ENCODE measurements around the gene FAM53A.

The FAM53A gene

GRCh38 chr4:1637580-1638271 lies 46.4 kb downstream of the FAM53A start:
- no peak for DNase-seq

GRCh38 chr4:1636490-1637211 lies 47.5 kb downstream of the FAM53A start:
- DNase-seq: no peak

GRCh38 chr4:1635464-1635863 lies 48.6 kb downstream of the FAM53A start:
- DNase-seq: no peak

- no peak for DNase-seq
Observed at GRCh38 chr4:1633993-1634392, 50.1 kb downstream of the FAM53A start.

- no peak for DNase-seq
Observed at GRCh38 chr4:1632109-1633104, 51.7 kb downstream of the FAM53A start.

GRCh38 chr4:1631136-1631535 lies 53.0 kb downstream of the FAM53A start:
- DNase-seq: no peak

GRCh38 chr4:1630266-1630665 lies 53.8 kb downstream of the FAM53A start:
- DNase-seq: no peak

GRCh38 chr4:1629699-1630083 lies 54.4 kb downstream of the FAM53A start:
- DNase-seq: no peak

- DNase-seq: peak; percentile 68
Observed at GRCh38 chr4:1628892-1629698, 55.0 kb downstream of the FAM53A start.

- DNase-seq: no peak
Observed at GRCh38 chr4:1627417-1628313, 56.4 kb downstream of the FAM53A start.

- DNase-seq: no peak
Observed at GRCh38 chr4:1626941-1627340, 57.2 kb downstream of the FAM53A start.

- DNase-seq: no peak
Observed at GRCh38 chr4:1626151-1626550, 58.0 kb downstream of the FAM53A start.

GRCh38 chr4:1625600-1626138 lies 58.4 kb downstream of the FAM53A start:
- DNase-seq: no peak

GRCh38 chr4:1624519-1624910 lies 59.6 kb downstream of the FAM53A start:
- no peak for DNase-seq

GRCh38 chr4:1623821-1624518 lies 60.1 kb downstream of the FAM53A start:
- no peak for DNase-seq

GRCh38 chr4:1623400-1623799 lies 60.7 kb downstream of the FAM53A start:
- no peak for DNase-seq

GRCh38 chr4:1622956-1623355 lies 61.2 kb downstream of the FAM53A start:
- DNase-seq: no peak

- no peak for DNase-seq
Observed at GRCh38 chr4:1622238-1622637, 61.9 kb downstream of the FAM53A start.

- DNase-seq: no peak
Observed at GRCh38 chr4:1621526-1621925, 62.6 kb downstream of the FAM53A start.

GRCh38 chr4:1619151-1619672 lies 64.9 kb downstream of the FAM53A start:
- DNase-seq: no peak

Measured in activated CD8-positive, alpha-beta memory T cell treated with anti-CD3 and anti-CD28 coated beads, Interleukin-2, amount 50 U/mL, for 4 hours (primary cell).